NCI-H2196 (cell line): Measurements from ENCODE around the gene TXLNA.
"Not testable (repeated sequence)": the region's sequence is repeated elsewhere in the genome, so short reads cannot be mapped to it uniquely, and the experiment has no call there.

ENCODE experiments used
- DNase-seq: peaks from one replicate; lab custom pipeline; 2025; ENCODE audit not compliant: unreplicated experiment; lab: John Stamatoyannopoulos, UW

Gene TXLNA

DNA sequence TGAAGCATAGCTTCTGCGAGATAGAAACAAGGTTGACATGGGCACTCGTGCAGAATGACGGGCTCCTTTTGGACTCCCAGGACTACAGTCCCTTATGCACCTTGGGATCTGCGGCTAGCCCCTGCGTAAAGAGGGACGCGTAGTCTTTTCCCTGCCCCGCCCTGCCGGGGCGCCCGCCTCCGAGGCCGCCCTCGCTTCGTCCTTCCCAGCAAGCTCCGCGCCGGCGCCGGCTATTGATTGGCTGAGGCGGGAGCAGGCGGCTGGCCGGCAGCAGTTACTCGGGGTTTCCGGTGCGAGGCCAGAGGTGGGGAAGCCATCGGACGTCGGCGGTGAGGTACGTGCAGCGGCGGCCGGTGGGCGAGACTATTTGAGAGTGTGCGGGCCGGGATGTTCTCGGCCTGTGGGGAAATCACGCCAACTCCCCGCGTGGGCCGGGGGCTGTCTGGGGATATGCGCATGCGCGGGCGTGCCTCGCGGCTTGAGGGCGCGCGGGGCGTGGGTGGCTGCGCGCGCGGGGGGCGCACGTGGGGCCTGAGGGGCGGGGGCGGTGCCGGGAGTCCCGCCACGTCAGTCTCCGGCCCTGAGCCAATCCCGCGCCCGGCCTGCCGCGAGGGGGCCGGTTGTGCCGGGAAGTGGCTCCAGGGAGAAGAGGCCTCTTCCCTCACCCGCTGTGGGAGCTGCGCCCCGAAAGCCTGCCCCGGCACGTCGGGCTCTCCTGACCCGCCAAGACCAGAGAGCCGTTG lies at the start of gene TXLNA:
Gene TXLNA (plus strand): TSS at position 233 of the 743 bp plus-strand sequence. CDS start 671 bp downstream, outside the sequence.
- DNase-seq = peak; percentile 95

DNA sequence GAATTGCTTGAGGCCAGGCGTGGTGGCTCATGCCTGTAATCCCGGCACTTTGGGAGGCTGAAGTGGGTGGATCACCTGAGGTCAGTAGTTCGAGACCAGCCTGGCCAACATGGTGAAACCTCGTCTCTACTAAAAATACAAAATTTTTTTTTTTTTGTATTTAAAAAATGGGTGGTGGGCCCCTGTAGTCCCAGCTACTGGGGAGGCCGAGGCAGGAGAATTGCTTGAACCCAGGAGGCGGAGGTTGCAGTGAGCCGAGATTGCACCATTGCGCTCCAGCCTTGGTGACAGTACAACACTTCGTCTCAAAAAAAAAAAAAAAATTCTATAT lies 45.6 kb upstream of the TXLNA start:
- not testable (repeated sequence) for DNase-seq

GRCh38 chr1:32137111-32137510 lies 42.4 kb upstream of the TXLNA start:
- no peak for DNase-seq

- no peak for DNase-seq
These were observed 40.5 kb upstream of the TXLNA start for GRCh38 chr1:32138965-32139364.

- peak; percentile 81 for DNase-seq
These were observed 36.8 kb upstream of the TXLNA start for GRCh38 chr1:32142446-32143301.

DNA sequence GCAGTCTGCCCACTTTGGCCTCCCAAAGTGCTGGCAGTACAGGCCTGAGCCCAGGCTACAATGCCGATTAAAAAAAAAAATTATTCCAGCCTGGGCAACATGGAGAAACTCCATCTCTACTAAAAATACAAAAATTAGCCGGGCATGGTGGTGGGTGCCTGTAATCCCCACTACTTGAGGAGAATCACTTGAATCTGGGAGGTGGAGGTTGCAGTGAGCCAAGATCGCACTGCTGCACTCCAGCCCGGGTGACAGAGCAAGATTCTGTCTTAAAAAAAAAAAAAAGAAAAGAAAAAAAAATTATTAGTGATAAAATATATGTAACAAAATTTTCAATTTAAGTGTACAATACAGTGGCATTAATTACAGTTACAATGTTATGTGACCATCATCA lies 36.2 kb upstream of the TXLNA start:
- not testable (repeated sequence) for DNase-seq

- DNase-seq = no peak
These were observed 35.4 kb upstream of the TXLNA start for GRCh38 chr1:32144033-32144432.

GRCh38 chr1:32147799-32148198 lies 31.7 kb upstream of the TXLNA start:
- not testable (repeated sequence) for DNase-seq

GRCh38 chr1:32150847-32151246 lies 28.6 kb upstream of the TXLNA start:
- DNase-seq = no peak

GRCh38 chr1:32151319-32151787 lies 28.1 kb upstream of the TXLNA start:
- DNase-seq = no peak

DNA sequence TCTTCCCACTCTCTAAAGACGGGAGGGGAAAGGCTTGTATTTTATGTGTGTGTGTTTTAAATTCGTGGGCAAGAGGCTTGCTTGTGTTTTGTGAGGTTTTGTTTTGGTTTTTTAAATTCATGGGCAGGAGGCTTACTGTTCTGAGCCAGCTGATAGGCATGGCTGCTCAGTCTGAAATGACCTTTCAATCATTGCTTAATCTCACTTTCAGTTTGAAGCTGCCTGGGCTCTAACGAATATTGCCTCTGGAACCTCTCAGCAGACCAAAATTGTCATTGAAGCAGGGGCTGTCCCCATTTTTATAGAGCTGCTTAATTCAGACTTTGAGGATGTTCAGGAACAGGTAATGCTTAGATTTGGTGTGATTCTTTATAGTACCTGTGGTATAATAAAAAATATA lies 20.3 kb upstream of the TXLNA start:
- DNase-seq = no peak

GRCh38 chr1:32163405-32163804 lies 16.1 kb upstream of the TXLNA start:
- no peak for DNase-seq

- not testable (repeated sequence) for DNase-seq
These were observed 13.8 kb upstream of the TXLNA start for GRCh38 chr1:32165633-32166032.

- DNase-seq = no peak
These were observed 8.5 kb upstream of the TXLNA start for GRCh38 chr1:32170991-32171390.

DNA sequence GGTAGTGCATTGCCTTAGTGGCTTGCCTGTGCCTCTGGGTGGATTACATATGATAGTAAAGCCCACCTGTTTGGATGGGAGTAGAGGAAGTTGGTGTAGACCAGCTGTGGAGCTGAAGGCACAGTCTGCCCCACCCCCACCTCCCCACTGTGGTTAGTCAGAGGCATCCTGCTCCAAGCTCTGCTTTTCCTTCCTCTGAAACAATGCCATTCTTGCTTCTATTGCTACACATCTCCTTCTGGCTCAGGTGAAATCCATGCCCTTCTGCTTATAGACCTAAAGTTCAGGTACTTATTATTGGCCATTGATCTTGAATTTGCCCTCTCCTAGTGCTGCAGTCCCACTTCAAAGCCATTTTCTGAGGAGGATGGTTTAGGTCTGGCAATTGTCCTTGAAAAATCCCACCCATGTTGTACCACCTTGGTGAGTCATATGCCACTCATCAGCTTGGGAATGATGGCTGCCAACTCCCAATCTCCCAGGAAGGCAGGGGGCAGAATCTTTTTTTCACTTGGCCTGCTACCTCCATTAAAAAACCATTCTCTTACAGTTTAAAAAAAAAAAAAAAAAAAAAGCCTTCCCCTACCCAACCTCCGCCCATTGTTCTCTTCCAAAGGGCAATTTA lies 6.7 kb upstream of the TXLNA start:
- DNase-seq = no peak

DNA sequence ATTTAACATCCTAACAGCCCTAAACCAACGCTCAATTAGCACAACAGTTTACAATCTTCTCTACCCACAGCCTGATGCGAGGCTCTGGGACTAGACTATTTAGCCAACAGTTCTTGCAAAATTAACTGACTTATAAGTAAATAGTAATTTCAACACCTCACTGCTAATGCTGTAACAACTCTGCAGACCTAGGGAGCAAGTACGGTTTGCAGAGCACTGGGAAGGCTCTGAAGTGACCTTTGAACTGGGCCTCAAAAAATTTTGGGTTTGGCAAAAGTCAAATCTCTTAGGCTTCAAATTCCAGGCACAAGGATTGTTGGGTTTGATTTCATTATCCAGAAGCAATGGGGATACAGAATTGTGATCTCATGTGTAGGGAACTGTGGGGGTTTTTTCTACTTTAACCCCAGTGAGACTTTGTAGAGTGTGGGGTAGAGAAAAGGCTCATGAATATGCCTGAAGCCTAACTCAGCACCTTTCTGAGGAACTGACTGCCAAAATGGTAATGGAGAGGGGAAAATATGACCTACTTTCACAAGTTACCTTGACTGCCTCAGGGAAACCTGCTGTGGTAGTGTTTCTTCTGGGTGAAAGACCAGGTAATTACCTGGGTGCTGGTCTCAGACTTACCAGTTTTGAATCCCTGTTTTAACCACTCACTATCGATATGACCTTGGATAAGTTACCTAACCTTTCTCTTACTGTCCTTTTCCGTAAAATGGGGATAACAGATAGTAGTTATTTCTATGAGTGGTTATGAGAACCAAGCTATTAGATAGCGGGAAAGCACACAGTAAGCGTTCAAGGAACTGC lies 889 bp upstream of the TXLNA start:
- DNase-seq = no peak

GRCh38 chr1:32179193-32179442 lies 357 bp upstream of the TXLNA start:
- no peak for DNase-seq

- DNase-seq = no peak
These were observed 948 bp downstream of the TXLNA start for GRCh38 chr1:32180186-32181060.

DNA sequence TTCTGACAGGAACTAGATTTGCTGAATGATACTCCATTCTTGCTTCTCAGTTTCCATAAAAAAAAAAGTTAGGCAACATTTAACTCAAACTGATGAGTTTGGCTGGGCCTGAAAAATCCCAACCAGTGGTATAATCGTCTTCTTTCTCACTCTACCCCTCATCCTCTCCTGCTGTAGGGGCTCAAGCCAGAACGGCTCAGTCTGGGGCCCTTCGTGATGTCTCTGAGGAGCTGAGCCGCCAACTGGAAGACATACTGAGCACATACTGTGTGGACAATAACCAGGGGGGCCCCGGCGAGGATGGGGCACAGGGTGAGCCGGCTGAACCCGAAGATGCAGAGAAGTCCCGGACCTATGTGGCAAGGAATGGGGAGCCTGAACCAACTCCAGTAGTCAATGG lies 1.6 kb downstream of the TXLNA start:
- DNase-seq = no peak

DNA sequence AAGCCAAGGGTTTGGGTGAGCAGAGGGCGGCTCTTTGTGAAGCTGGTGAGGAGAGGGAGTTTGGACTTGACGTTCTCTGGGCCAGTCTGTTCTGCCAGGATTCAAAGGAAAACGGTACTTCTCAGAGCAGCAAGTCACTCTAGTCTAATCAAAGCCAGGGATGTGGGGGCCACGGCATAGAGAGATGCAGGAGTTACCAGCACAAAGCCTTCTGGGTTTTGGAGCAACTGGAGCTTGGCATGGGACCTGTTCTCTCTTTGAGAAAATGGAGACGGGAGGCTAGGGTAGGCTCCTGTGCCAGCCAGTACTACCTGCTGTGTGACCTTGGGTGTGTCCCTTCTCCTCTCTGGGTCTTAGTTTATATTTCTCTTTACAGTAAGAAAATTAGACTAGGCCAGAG lies 2.1 kb downstream of the TXLNA start:
- DNase-seq = no peak
